SK-N-SH treated with all-trans-retinoic acid at 6 μM for 48 hours (cell line): ENCODE measurements around the gene ZDHHC9.

ENCODE experiments used
- BACH2 ChIP-seq: fragments of 250-450 bp; sonication (Bioruptor Pico); IDR thresholded peaks from 2 replicates; pipeline ENCODE4 v1.9.0; 2021; ENCODE audit warnings: mild to moderate bottlenecking, borderline replicate concordance
- GLIS3 ChIP-seq: fragments of 250-450 bp; sonication (Bioruptor Pico); IDR thresholded peaks from 2 replicates; pipeline ENCODE4 v1.5.0; 2020; ENCODE audit warnings: mild to moderate bottlenecking, moderate library complexity
- ISL1 ChIP-seq: fragments of 250-450 bp; sonication (Bioruptor Pico); IDR thresholded peaks from 2 replicates; pipeline ENCODE4 v2.1.2; 2022; ENCODE audit warnings: mild to moderate bottlenecking, moderate library complexity
- RARB ChIP-seq: fragments of 250-450 bp; sonication (Bioruptor Pico); IDR thresholded peaks from 2 replicates; pipeline ENCODE4 v1.8.0; 2021; ENCODE audit warnings: mild to moderate bottlenecking, moderate library complexity
- ZC3H10 ChIP-seq: fragments of 250-450 bp; sonication (Bioruptor Pico); IDR thresholded peaks from 2 replicates; pipeline ENCODE4 v1.5.1; 2021; ENCODE audit warnings: mild to moderate bottlenecking, moderate library complexity
- ZFP3 ChIP-seq: fragments of 250-450 bp; sonication (Bioruptor Pico); IDR thresholded peaks from 2 replicates; pipeline ENCODE4 v1.5.0; 2020; ENCODE audit warnings: mild to moderate bottlenecking, moderate library complexity
- ZFP30 ChIP-seq: fragments of 450-650 bp; formaldehyde crosslinking; IDR thresholded peaks from 2 replicates; pipeline ENCODE4 v1.5.0; 2022; ENCODE audit warnings: mild to moderate bottlenecking, moderate library complexity
- ZNF565 ChIP-seq: fragments of 450-650 bp; formaldehyde crosslinking; conservative IDR thresholded peaks from 2 replicates; pipeline ENCODE4 v1.5.0; 2020; ENCODE audit warnings: low read depth, mild to moderate bottlenecking, moderate library complexity
- ZNF70 ChIP-seq: fragments of 450-650 bp; formaldehyde crosslinking; IDR thresholded peaks from 2 replicates; pipeline ENCODE4 v1.5.0; 2020; ENCODE audit warnings: mild to moderate bottlenecking, moderate library complexity
- TF ChIP-seq, protein P1 (sequence below): fragments of 250-450 bp; sonication (Bioruptor Pico); IDR thresholded peaks from 2 replicates; pipeline ENCODE4 v1.8.0; 2020; ENCODE audit warnings: mild to moderate bottlenecking, moderate library complexity, borderline replicate concordance
- TF ChIP-seq, protein P2 (sequence below): fragments of 250-450 bp; sonication (Bioruptor Pico); IDR thresholded peaks from 2 replicates; pipeline ENCODE4 v1.5.0; 2020; ENCODE audit warnings: mild to moderate bottlenecking, moderate library complexity

- TF ChIP-seq, protein P1, sequence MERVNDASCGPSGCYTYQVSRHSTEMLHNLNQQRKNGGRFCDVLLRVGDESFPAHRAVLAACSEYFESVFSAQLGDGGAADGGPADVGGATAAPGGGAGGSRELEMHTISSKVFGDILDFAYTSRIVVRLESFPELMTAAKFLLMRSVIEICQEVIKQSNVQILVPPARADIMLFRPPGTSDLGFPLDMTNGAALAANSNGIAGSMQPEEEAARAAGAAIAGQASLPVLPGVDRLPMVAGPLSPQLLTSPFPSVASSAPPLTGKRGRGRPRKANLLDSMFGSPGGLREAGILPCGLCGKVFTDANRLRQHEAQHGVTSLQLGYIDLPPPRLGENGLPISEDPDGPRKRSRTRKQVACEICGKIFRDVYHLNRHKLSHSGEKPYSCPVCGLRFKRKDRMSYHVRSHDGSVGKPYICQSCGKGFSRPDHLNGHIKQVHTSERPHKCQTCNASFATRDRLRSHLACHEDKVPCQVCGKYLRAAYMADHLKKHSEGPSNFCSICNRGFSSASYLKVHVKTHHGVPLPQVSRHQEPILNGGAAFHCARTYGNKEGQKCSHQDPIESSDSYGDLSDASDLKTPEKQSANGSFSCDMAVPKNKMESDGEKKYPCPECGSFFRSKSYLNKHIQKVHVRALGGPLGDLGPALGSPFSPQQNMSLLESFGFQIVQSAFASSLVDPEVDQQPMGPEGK (CRISPR knock-in tag): no peak
- TF ChIP-seq GLIS3 (CRISPR knock-in tag) (no peak), ZFP3 (CRISPR knock-in tag) (no peak), ZFP30 (CRISPR knock-in tag) (no peak), ISL1 (CRISPR knock-in tag) (no peak), BACH2 (CRISPR knock-in tag) (no peak), RARB (CRISPR knock-in tag) (no peak), ZNF565 (CRISPR knock-in tag) (no peak), ZC3H10 (no peak), ZNF70 (CRISPR knock-in tag) (no peak)
- TF ChIP-seq, protein P2, sequence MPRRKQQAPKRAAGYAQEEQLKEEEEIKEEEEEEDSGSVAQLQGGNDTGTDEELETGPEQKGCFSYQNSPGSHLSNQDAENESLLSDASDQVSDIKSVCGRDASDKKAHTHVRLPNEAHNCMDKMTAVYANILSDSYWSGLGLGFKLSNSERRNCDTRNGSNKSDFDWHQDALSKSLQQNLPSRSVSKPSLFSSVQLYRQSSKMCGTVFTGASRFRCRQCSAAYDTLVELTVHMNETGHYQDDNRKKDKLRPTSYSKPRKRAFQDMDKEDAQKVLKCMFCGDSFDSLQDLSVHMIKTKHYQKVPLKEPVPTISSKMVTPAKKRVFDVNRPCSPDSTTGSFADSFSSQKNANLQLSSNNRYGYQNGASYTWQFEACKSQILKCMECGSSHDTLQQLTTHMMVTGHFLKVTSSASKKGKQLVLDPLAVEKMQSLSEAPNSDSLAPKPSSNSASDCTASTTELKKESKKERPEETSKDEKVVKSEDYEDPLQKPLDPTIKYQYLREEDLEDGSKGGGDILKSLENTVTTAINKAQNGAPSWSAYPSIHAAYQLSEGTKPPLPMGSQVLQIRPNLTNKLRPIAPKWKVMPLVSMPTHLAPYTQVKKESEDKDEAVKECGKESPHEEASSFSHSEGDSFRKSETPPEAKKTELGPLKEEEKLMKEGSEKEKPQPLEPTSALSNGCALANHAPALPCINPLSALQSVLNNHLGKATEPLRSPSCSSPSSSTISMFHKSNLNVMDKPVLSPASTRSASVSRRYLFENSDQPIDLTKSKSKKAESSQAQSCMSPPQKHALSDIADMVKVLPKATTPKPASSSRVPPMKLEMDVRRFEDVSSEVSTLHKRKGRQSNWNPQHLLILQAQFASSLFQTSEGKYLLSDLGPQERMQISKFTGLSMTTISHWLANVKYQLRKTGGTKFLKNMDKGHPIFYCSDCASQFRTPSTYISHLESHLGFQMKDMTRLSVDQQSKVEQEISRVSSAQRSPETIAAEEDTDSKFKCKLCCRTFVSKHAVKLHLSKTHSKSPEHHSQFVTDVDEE (CRISPR knock-in tag): no peak
Measured at GRCh38 chrX:129813662-129814368, 29.9 kb downstream of the ZDHHC9 start.
